H9 (cell line): ENCODE results near the gene NARS2. TPM values are rescaled to one million over a fixed set of nuclear protein-coding genes. Genes with fewer than 3 reads are reported as not detected.

Experiments
- DNase-seq: peaks from one replicate; pipeline ENCODE4 v3.0.0-alpha.2; 2017
- H2AFZ ChIP-seq: one replicate; pipeline ENCODE4 v1.6.1; 2013; ENCODE audit warnings: mild to moderate bottlenecking, low read length, control low read depth, moderate library complexity
- H2AK5ac ChIP-seq: 2 replicates; pipeline ENCODE4 v1.6.1; 2013; ENCODE audit warnings: low read length, control low read depth, mixed read lengths; ENCODE audit not compliant: insufficient read length
- H2BK120ac ChIP-seq: one replicate; pipeline ENCODE4 v1.6.1; 2013; ENCODE audit warnings: low read depth, mild to moderate bottlenecking, low read length, control low read depth, inconsistent platforms; ENCODE audit not compliant: poor library complexity, severe bottlenecking
- H2BK12ac ChIP-seq: 2 replicates; pipeline ENCODE4 v1.6.1; 2013; ENCODE audit warnings: low read length, control low read depth, mixed read lengths, low read depth; ENCODE audit not compliant: insufficient read length
- H2BK15ac ChIP-seq: 2 replicates; pipeline ENCODE4 v1.6.1; 2013; ENCODE audit warnings: low read depth, low read length, control low read depth
- H2BK20ac ChIP-seq: one replicate; pipeline ENCODE4 v1.6.1; 2013; ENCODE audit warnings: low read depth, mild to moderate bottlenecking, low read length, control low read depth, inconsistent platforms; ENCODE audit not compliant: poor library complexity, severe bottlenecking
- H2BK5ac ChIP-seq: 2 replicates; pipeline ENCODE4 v1.6.1; 2013; ENCODE audit warnings: low read length, control low read depth, mixed read lengths; ENCODE audit not compliant: insufficient read length
- H3K14ac ChIP-seq: 2 replicates; pipeline ENCODE4 v1.6.1; 2013; ENCODE audit warnings: low read length, control low read depth; ENCODE audit not compliant: insufficient read depth
- H3K18ac ChIP-seq: 2 replicates; pipeline ENCODE4 v1.6.1; 2013; ENCODE audit warnings: low read depth, mild to moderate bottlenecking, mixed read lengths, low read length, control low read depth; ENCODE audit not compliant: insufficient read length
- H3K23ac ChIP-seq: 2 replicates; pipeline ENCODE4 v1.6.1; 2013; ENCODE audit warnings: low read length, control low read depth, mixed read lengths, low read depth; ENCODE audit not compliant: insufficient read length
- H3K23me2 ChIP-seq: 2 replicates; pipeline ENCODE4 v1.6.1; 2013; ENCODE audit warnings: low read depth, mild to moderate bottlenecking, mixed read lengths, low read length, control low read depth; ENCODE audit not compliant: insufficient read length, poor library complexity, severe bottlenecking
- H3K27ac ChIP-seq: 2 replicates; pipeline ENCODE4 v1.5.1; 2013; ENCODE audit warnings: low read length, control low read depth, mixed read lengths, low read depth; ENCODE audit not compliant: insufficient read length
- H3K27me3 ChIP-seq: 2 replicates; pipeline ENCODE4 v1.6.1; 2013; ENCODE audit warnings: low read length, control low read depth, inconsistent platforms; ENCODE audit not compliant: insufficient read depth
- H3K4ac ChIP-seq: 2 replicates; pipeline ENCODE4 v1.6.1; 2013; ENCODE audit warnings: low read depth, mild to moderate bottlenecking, control low read depth, inconsistent platforms, low read length, moderate library complexity
- H3K4me1 ChIP-seq: 2 replicates; pipeline ENCODE4 v1.6.1; 2013; ENCODE audit warnings: low read length, control low read depth, inconsistent platforms; ENCODE audit not compliant: insufficient read depth
- H3K4me2 ChIP-seq: 2 replicates; pipeline ENCODE4 v1.6.1; 2013; ENCODE audit warnings: low read length, control low read depth, mixed read lengths; ENCODE audit not compliant: insufficient read length, insufficient read depth
- H3K56ac ChIP-seq: 2 replicates; pipeline ENCODE4 v1.6.1; 2013; ENCODE audit warnings: low read depth, mild to moderate bottlenecking, mixed read lengths, low read length, control low read depth; ENCODE audit not compliant: insufficient read length
- H3K79me1 ChIP-seq: 2 replicates; pipeline ENCODE4 v1.6.1; 2013; ENCODE audit warnings: low read depth, mild to moderate bottlenecking, moderate library complexity, low read length, control low read depth, inconsistent platforms; ENCODE audit not compliant: insufficient read depth, poor library complexity, severe bottlenecking
- H3K79me2 ChIP-seq: 2 replicates; pipeline ENCODE4 v1.6.1; 2013; ENCODE audit warnings: low read length, control low read depth, inconsistent platforms; ENCODE audit not compliant: insufficient read depth
- H3K9ac ChIP-seq: 2 replicates; pipeline ENCODE4 v1.6.1; 2013; ENCODE audit warnings: low read length, control low read depth, mixed read lengths; ENCODE audit not compliant: insufficient read length; ENCODE audit errors: extremely low read depth
- H3K9me3 ChIP-seq: one replicate; pipeline ENCODE4 v1.6.1; 2013; ENCODE audit warnings: low read depth, low read length, inconsistent platforms; ENCODE audit not compliant: control insufficient read depth
- H3T11ph ChIP-seq: one replicate; pipeline ENCODE4 v1.6.1; 2013; ENCODE audit warnings: mild to moderate bottlenecking, low read length, control low read depth, inconsistent platforms
- H4K20me1 ChIP-seq: one replicate; pipeline ENCODE4 v1.6.1; 2013; ENCODE audit not compliant: control insufficient read depth, insufficient read length, insufficient read depth
- H4K5ac ChIP-seq: 2 replicates; pipeline ENCODE4 v1.6.1; 2013; ENCODE audit warnings: low read depth, mild to moderate bottlenecking, mixed read lengths, low read length, control low read depth; ENCODE audit not compliant: insufficient read length
- H4K8ac ChIP-seq: replicated peaks from 2 replicates; pipeline ENCODE4 v1.6.1; 2013; ENCODE audit warnings: low read length, control low read depth, mixed read lengths, low read depth; ENCODE audit not compliant: insufficient read length
- H4K91ac ChIP-seq: 2 replicates; pipeline ENCODE4 v1.6.1; 2013; ENCODE audit warnings: low read depth, mild to moderate bottlenecking, moderate library complexity, mixed read lengths, low read length, control low read depth; ENCODE audit not compliant: insufficient read length
- H3K27ac Mint-ChIP-seq, 3 experiments: 2 replicates in 2 of 3; 3 replicates in 1 of 3; pipeline ENCODE4 v1.8.0; 2020 to 2021; ENCODE audit warnings: mixed read lengths in 3 of 3, mild to moderate bottlenecking in 1 of 3, moderate library complexity in 1 of 3
- H3K27me3 Mint-ChIP-seq: 2 replicates; pipeline ENCODE4 v1.8.0; 2021; ENCODE audit warnings: low read depth, mild to moderate bottlenecking, moderate library complexity, mixed read lengths
- H3K36me3 Mint-ChIP-seq, 3 experiments: 2 replicates in 2 of 3; 3 replicates in 1 of 3; pipeline ENCODE4 v1.8.0; 2020 to 2021; ENCODE audit warnings: low read depth in 3 of 3, mixed read lengths in 3 of 3; ENCODE audit not compliant: insufficient read depth in 1 of 3
- H3K4me1 Mint-ChIP-seq, 2 experiments: 2 replicates each; pipeline ENCODE4 v1.8.0; 2020; ENCODE audit warnings: mixed read lengths in 2 of 2
- H3K4me3 Mint-ChIP-seq, 2 experiments: 2 replicates in 1 of 2; 3 replicates in 1 of 2; pipeline ENCODE4 v1.8.0; 2020 to 2021; ENCODE audit warnings: mild to moderate bottlenecking in 2 of 2, mixed read lengths in 2 of 2, moderate library complexity in 1 of 2
- H3K9me3 Mint-ChIP-seq, 2 experiments: 2 replicates in 1 of 2; 3 replicates in 1 of 2; pipeline ENCODE4 v1.8.0; 2020; ENCODE audit warnings: mild to moderate bottlenecking in 2 of 2, mixed read lengths in 2 of 2, moderate library complexity in 1 of 2
- CTCF ChIP-seq: fragments of 200-600 bp; sonication (generic); conservative IDR thresholded peaks from 3 replicates; pipeline ENCODE4 v1.8.0; 2021; ENCODE audit warnings: antibody characterized with exemption, mild to moderate bottlenecking
- WGBS: extraction: QIAGEN DNeasy Blood & Tissue Kit; methylation state at CpG from one replicate; pipeline ENCODE4 v1.1.7; 2013; ENCODE audit warnings: missing lambda C conversion rate, low lambda C conversion rate, mixed read lengths; ENCODE audit not compliant: insufficient read length; ENCODE audit errors: extremely low coverage; 5-methylcytosine and 5-hydroxymethylcytosine counted together
- total RNA-seq: library from RNA; stranded (reverse); gene quantifications from 2 replicates; pipeline ENCODE4 v1.2.1, GENCODE V29; 2021

Gene NARS2
- total RNA-seq, 1 experiment from 2014 or later: 29.7 TPM

GRCh38 chr11:78576549-78577097 is 2.0 kb upstream of the NARS2 start:
- H3K27me3 Mint-ChIP-seq: no peaks in the 10 kb centered on the region; the same call in 1 of the 2 replicates
- H3K23me2 ChIP-seq: peaks cover 5% of the 10 kb centered on the region

More at GRCh38 chr11:78576549-78577097, 2.0 kb upstream of the NARS2 start:
- Histone ChIP-seq H3K56ac (no peak overlapping the region), H3K9me3 (no peaks in the 10 kb centered on the region), H2AFZ (no peak overlapping the region), H3K14ac (no peak overlapping the region), H4K5ac (no peak overlapping the region), H4K91ac (no peak overlapping the region), H4K8ac (no peak overlapping the region), H3T11ph (no peak overlapping the region), H2BK120ac (no peak overlapping the region), H2BK15ac (no peak overlapping the region), H2AK5ac (no peak overlapping the region), H3K9ac (no peak overlapping the region), H3K27me3 (no peaks in the 10 kb centered on the region), H3K4ac (no peak overlapping the region), H2BK20ac (no peak overlapping the region), H2BK12ac (no peak overlapping the region), H3K79me1 (no peaks in the 10 kb centered on the region), H3K4me1 (peaks cover 2% of the 10 kb centered on the region), H3K23ac (no peak overlapping the region), H3K27ac (no peak overlapping the region), H4K20me1 (no peaks in the 10 kb centered on the region), H3K4me2 (no peak overlapping the region), H2BK5ac (no peak overlapping the region), H3K18ac (no peak overlapping the region), H3K79me2 (peaks cover 9% of the 10 kb centered on the region)
- WGBS: no CpG with 5 or more reads among the region's 8 CpGs
- DNase-seq: no peak
- Mint-ChIP-seq H3K9me3 (peaks cover 0 to 5% of the 10 kb centered on the region in 2 experiments; a peak in 3 of 5 replicates), H3K4me3 (no peak overlapping the region; a peak in 1 of 5 replicates), H3K27ac (no peak overlapping the region), H3K4me1 (peaks cover 15 to 40% of the 10 kb centered on the region in 2 experiments), H3K36me3 (peaks cover 0 to 11% (median 6%) of the 10 kb centered on the region in 3 experiments; a peak in 5 of 7 replicates)
- no peak for TF ChIP-seq CTCF
